ENCODE measurements around the gene CPT1B. TPM values are rescaled to one million over a fixed set of nuclear protein-coding genes. Genes with fewer than 3 reads are reported as not detected.
"Not testable (repeated sequence)": the region's sequence is repeated elsewhere in the genome, so short reads cannot be mapped to it uniquely, and the experiment has no call there.

Gene CPT1B
- 62.3 TPM for total RNA-seq

DNA sequence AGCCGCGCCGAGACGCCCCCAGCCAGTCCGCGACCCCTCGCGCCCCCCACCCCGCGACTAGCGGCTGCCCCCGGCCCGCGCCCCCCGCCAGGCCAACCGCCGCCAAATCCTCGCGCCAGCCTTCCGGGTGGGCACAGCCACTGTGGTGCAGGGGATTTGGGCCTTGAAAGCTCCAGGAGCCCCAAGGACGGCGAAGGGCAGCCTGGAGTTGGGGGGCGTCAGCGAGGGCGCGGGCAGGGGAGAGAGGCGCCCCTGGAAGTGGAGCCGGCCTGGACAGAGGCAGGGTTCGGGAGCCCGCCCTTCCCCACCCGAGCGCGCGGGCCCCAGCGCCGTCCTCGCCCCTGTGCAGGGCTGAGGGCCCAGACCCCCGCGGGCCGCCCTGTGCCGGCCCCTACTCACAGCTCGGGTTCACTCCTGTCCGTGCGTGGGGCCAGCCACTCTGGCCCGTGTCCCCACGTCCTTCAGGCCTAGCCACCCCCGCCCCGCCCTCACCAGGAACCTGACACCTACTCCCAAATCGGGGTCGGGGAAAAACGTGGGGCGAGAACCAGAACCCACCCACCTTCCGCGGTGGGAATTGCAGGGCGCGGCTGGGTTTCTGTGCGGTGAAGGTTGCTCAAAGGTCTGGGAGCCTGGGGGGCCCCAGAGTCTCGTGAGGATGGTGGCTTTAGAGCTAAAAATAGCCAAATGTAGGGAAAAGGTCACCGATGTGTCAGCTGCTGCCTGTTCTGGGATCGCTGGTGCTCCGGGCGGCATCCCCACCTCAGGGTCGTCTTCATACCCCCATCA, at the start of gene CPT1B:
Gene CPT1B (minus strand): TSS at position 441 of the 789 bp plus-strand sequence. CDS start 512 bp downstream, outside the sequence.
- DNase-seq (ENCODE audit: low spot score), result no peak

DNA sequence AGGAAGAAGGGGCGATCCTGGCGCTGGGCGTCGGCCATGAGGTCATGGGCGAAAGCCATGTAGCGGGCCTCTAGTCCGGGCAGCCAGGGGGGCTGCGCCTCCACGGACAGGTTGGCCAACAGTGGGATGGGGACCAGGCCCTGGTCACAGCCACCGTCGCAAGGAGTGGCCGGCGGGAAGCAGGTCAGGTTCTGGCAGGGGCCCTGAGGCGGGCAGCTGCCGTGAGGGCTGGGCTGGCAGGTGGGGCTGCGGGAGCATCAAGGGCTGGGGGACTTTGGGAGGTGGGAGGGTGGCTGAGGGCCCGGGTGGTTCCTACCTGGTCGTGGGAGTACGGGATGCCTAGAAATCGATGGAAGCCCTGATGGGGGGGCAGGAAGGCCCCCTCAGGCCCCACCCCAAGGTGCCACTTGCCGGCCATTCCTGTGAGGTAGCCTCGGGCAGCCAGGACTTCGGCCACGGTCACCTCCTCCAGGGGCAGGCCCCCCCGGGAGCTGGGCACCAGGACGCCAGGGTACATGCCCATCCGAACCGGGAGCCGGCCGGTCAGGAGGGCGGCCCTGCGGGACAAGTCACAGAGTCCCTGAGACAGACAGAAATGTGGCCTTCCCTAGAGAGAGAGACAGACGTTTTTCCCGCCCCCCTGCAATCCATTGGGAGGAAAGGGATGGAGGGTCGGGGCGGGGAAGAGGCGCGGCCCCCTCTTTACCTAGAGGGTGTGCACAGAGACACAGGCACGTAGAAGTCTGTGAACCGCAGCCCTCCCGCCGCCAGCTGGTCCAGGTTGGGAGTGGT, 48.8 kb upstream of the CPT1B start:
- DNase-seq (ENCODE audit: low spot score), result no peak

DNA sequence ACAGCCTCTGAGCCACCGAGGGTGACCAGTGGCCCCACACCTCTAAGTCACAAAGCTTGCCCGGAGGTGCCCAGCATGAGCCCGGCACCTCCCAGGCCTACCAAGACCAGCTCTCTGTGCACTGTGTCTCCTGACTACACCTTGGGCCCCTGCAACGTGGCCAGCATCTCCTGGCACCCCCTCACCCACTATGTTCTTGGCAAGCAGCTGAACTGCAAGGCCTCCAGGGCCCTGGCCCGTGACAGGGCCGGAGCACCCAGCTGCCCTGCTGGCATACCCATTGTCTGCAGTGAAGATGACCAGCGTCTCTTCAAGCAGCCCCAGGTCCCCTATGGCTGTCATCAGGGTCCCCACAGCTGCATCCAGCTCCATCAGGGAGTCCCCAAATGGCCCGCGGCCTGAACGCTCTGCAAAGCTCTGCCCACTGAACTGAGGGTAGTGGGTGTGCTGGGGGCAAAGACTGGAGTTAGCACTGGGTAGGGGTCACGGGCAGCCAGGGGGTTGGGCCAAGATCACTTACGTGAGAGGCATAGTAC, 48.2 kb upstream of the CPT1B start:
- no peak for DNase-seq (ENCODE audit: low spot score)

DNA sequence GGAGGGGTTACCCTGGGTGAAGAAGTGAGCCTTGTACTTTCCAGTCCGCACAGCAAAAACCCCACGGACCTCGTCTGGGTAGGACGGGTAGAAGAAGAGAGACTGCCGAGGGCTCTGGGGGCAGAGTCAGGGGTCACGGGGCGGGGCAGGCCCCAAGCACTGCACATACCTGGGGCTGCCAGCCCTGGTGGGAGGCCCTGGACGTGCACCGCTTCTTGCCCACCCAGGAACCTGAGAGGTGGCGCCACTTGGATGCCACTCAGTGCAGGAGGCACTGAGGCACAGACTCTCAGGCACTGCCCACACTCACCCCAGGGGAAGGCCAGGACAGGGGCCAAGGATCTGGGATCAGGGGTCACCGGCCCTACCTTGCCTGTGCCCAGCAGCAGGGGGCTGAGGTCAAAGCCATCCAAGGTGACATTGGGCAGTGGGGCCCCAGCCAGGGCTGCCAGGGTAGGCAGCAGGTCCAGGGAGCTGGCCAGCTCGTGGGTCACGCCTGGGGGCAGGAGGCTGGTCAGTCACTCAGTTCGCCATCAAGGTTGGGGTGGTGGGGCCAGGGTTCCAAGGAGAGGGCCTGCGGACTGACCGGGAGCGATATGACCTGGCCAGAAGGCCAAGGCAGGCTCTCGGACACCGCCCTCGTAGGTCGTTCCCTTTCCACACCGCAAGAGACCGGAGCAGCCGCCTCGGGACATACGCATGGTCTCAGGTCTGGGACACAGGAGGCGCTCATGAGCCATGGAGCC, 47.5 kb upstream of the CPT1B start:
- DNase-seq (ENCODE audit: low spot score), result no peak

DNA sequence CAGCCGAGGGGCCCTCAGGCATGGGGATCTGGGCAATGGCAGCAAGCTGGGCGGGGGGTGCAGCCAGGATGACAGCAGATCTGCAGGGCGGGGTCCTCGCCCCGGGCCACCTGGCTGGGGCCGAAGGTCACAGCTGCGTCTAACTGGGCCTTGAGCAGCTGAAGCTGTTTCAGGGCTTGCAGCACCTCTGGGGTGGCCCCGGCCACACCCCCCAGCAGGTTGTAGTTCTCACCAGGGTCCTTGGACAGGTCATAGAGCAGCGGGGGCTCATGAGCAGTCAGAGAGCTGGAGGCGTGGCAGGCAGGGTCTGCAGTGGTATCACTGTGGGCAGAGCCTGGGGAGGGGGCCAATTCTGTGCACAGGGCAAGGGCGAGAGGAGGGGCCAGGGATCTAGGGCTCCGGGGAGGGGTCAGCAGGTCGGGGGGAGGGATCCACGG, 46.9 kb upstream of the CPT1B start:
- DNase-seq (ENCODE audit: low spot score), result no peak

DNA sequence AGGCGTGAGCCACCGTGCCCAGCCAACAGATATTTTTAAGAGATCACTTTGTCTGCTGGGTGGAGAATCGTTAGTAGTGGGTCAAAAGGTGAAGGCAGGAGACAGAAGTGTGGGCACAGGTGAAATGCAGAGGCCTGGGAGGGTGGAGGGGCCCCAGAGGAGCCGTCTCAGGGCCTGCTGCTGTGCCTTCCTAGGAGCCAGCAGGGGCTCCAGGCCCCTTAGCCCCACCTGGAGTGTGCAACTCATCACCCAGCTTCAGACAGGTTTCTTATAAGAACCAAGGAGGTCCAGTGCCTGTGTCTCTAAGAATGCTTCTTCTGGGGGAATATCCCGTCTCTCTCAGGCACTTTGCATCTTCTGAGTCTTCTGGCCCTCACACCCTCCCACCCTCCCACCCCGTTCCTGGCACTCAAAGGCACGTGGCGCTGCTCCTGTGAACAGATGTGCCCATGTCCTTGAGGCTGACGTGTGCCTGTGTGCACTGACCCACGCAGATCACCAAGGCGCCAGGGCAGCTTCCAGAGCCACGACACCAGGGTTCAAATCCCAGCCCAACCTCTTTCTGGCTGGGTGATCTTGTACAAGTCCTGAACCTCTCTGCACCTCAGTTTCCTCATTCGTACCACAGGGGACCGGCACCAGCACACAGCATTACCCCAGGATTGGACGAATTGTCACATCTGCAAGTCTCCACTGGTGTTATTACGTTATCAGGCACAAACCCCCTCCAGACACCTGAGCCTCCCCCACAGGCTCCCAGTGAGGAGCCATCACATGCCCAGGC, 46.3 kb upstream of the CPT1B start:
- DNase-seq (ENCODE audit: low spot score), result no peak

DNA sequence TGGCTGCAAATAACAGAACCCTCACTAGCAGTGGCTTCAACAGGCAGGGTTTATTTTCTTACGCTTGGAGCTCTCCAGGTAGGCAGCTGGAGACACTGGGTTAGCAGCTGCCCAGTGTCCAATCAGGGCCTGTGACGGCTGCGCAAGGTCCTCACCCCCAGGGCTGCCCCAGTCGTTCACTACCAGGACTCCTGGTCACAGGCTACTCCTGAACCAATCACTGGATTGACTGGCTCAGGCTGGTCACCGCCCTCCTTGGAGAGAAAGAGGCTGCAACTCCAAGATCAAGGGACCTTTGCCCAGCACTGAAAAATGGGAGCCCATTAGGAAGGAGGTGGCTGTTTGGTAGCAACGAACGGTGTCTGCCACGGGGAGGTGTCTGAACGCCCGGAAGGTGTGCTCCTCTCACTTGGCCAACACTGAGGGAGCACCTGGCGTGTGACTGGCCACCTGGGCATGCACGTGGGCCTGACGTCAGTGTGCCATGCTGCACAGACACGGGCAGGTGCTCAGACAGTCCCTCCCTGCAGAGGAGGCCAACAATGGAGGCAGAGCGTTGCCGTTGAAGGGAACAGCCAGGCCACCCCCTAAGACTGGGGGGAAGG, 44.6 kb upstream of the CPT1B start:
- no peak for DNase-seq (ENCODE audit: low spot score)

DNA sequence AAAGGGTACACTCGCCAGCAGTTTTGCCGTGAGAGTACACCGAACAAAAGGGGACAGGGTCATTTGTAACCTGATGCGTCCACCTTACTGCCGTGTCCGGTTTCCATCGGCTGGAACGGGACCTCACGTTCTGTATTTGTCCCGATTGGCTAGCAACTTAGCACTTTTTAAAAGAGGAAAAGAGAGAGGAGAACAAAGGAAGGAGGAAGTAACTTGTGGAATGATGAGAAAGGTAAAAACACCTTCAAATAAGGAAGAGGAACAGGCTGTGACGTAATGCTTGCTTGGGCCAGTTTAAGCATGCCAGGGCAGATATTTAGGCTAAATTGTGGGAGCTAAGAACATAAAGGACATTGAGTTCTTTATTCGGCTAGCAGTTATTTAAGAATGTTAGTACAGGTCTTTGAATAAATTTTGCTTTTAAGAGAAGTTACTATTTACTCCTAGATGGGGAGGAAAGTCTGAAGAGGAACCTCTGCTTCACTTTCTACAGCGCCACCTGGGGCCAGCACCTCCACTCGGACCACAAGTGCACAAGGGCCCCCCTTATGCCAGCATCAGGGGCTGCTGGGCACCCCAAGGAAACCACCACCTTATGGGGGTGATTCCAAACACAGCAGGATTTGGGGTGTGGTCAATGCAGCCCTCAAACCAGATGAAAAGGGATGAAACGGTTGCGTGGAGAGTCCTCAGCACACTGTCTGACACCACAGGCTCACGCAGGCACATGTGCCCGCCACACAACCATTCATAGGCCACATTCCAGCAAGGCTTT, 43.9 kb upstream of the CPT1B start:
- no peak for DNase-seq (ENCODE audit: low spot score)

DNA sequence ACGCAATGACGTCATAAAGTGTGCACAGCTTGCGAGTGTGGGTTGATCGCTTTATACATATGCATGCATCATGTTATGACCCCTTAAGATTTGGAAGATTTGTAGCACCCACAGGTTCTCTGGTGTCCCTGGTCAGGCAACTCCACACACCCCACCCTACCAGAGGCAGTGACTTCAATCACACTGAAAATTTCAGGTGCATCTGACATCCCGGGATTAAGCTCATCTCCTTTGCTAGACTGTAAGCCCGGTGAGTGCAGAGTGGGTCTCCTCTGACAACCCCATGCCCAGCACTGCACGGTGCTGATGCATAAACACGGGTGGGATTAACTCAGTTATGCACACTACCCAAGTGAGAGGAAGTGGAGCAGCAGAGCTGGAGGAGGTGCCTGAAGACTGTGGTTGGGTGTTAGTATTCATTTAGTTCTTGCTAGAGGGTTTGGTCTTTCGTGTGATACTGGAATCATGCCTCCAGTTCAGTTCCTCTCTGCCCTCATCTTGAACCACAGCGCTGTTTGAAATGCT, 43.2 kb upstream of the CPT1B start:
- no peak for DNase-seq (ENCODE audit: low spot score)

DNA sequence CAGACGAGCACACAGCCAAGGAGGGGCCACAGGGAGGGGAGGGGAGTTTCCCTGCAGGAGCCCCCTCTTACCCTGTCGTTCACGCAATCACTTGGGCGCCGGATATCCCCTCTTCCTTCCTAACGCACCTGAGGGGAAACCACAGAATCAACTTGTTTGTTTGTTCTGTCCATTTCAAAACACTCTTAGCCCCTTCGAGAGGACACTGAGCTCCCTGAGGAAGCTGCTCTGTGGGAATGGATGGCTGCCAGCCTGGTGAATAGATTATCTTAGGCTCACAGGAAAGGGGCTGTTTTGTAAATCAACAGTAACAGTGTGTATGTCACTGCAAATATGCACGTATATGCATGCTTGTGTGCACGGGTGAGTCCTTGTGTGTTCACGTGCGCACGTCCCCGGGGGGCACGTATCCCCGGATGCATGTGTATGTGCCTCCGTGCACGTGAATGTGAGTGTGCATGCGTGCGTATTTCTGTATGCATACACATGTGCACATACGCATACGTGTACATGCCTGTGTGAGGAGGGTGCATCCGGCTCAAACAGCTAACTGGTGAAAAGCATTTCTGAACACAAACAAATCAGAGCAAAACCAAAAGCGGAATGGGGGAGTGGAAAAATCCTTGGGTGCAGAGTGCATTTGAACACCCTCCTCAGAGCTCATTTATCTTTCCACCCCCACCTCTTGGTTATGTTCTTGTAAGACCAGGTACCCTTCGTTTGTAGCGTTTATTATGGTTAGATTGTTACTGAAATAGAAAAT, 42.5 kb upstream of the CPT1B start:
- DNase-seq (ENCODE audit: low spot score), result peak; percentile 85

DNA sequence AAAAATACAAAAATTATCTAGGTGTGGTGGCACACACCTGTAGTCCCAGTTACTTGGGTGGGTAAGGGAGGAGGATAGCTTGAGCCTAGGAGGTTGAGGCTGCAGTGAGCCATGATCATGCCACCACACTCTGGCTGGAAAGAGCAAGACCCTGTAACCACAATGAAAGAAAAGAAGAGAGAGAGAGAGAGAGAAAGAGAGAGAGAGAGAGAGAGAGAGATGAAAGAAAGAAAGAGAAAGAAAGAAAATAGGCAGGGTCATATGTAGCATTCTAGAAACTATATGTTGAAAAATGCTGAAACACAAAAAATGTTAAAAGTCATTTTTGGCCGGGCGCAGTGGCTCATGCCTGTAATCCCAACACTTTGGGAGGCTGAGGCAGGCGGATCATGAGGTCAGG, 36.1 kb upstream of the CPT1B start:
- not testable (repeated sequence) for DNase-seq (ENCODE audit: low spot score)

DNA sequence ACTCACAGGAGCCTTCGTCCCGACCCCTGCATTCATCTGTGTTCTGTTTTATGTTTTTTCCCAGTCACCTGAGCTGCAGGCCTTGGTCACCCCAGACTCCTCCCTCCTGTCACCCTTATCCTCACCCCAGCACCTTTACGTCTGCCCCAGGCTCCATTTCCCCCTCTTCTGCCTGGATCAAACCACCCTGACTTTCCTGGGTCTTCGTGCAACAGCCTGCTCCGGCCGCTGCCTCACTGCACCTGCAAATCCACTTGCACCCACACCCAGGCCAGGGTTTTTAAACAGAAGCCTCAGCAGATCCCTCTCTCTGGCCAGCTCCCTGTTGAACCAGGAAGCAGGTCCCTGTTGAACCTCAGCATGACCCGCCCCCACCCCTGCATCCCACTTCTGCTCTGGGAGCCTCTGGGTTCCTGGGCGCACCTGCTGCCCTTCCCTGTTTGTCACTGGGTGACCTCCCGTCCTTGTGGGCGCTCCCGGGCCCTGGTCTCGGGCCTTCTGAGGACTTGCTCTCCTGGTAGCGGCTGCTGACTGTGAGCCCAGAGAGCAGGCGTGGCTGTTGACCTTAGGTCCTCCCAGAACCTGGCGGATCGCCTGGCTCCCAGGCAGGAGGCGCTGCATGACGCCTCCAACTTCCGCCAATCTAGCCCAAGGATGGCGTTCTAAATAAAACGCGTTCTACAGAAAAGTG, 35.2 kb upstream of the CPT1B start:
- DNase-seq (ENCODE audit: low spot score), result no peak

DNA sequence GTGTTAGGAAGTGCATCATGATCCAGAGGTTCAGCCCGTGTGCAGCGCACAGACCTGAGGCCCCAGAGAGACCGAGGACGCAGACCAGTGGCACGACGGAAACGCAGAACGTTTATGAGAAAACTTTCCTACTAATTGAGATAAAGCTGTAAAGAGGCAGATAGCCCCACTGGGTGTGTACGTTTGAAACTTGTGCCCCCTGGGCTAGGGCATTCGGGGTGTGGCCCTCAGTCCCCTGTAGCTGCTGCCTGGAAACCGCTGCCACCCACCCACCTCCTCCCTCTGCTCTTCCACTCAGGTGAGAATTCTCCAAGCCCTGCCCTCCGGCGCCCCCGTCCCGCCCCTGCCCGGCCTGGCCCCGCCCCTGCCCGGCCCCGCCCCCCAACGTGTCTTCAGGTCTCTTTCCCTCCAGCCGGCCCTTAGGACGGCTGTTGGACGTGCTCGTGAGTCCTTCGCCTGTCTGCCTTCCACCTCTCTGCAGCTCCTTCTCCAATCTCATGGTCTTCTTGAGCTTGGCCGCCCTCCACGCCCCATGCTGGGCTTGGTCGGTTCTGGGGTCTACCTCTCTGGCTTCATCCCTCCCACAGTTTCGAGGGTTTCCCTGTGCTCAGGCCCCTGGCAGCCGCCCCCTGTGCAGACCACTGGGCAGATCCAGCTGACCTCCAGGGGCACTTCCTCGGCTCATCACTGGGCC, 34.4 kb upstream of the CPT1B start:
- DNase-seq (ENCODE audit: low spot score), result no peak

DNA sequence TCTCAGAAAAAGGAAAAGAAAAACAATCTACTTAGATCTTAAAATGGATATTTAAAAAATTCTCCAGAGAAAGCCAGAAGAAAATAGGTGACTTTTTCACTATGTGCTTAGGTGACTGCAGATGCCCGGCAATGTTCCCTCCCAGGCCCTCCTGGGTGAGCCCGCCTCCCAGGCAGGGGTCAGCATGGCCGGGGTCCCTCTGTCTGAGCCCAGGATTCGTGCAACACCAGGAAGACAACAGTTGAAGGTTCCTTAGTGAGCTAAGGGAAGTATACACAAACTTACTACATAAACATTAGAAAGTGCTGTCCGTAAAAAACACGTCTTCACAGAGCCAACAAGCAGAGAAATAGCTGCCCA, 33.9 kb upstream of the CPT1B start:
- no peak for DNase-seq (ENCODE audit: low spot score)

DNA sequence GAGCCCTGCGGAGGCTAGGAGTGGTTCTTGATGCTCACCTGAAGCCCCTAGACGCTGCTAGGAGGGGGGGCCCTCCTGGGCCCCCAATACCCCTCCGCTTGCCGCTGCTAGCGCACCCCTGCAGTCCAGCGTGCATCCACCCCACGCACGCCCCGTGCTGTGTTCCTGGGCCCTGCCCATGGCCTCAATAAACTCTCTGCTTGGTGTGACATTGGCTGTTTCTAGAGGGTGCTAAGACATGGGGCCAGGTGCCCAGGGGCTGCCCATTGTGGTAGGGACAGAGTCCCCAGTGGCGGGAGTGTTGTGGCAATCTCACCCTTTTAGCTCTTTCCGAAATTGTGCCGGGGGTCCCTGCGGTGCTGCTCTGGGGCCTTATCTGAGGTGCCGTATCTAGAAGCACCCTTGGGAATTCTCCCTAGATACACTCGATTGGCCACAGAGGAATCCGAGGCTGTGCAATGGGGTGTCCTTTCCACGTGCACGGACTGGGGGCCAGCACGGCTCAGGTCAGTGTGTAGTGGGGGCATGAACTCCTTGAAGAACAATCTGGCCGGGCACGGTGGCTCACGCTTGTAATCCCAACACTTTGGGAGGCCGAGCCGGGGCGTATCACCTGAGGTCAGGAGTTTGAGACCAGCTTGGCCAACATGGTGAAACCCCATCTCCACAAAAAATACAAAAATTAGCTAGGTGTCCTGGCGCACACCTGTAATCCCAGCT, 33.3 kb upstream of the CPT1B start:
- no peak for DNase-seq (ENCODE audit: low spot score)

DNA sequence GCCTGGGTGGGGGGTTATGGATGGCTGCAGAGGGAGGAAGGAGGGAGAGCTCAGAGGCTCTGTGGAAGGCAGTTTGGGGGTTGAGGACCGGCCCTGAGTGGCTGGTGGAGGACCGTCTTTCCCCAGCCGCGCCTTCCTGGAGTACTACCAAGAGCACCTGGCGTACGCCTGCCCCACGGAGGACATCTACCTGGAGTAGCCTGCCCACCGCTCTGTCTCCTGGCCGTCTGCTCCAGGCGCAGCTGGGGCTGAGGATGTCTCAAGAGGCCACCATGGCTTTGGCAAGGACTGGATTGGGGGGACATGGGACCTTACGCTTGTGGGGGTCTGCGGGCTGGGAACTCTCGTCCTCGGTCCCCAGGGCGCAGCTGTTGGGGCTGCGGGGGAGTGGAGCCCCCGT, 32.4 kb upstream of the CPT1B start:
- no peak for DNase-seq (ENCODE audit: low spot score)

DNA sequence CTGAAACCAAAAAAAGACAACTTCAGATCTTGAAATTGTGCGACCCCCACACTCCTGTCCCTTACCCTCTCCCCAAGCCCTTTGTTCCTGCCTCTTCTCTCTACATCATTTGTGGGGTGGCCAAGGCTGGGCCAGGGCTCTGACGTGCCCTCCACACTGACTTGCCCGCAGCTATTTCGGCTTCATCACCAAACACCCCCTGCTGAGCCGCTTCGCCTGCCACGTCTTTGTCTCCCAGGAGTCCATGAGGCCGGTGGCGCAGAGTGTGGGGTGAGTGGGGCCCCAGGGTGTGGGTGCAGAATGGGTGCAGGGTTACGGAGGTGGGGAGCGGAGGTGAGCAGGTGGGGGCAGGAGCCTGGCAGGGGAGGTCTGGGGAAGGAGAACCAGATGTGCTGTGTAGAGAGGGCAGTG, 31.8 kb upstream of the CPT1B start:
- no peak for DNase-seq (ENCODE audit: low spot score)

All from ureter (tissue), 1 donor.